GM21360 (cell line): ENCODE data around the gene AKT1.
"Not testable (repeated sequence)": the region's sequence is repeated elsewhere in the genome, so short reads cannot be mapped to it uniquely, and the experiment has no call there.

Source experiments
- ATAC-seq: cut with Tn5 transposase; IDR thresholded peaks from one replicate; pipeline ENCODE4 v1.9.1; 2021; ENCODE audit warnings: mild to moderate bottlenecking, moderate library complexity; ENCODE audit not compliant: unreplicated experiment

The AKT1 gene

GRCh38 chr14:104756477-104757237 is 38.9 kb downstream of the AKT1 start:
- ATAC-seq: no peak

GRCh38 chr14:104755621-104756020 is 39.9 kb downstream of the AKT1 start:
- ATAC-seq: no peak

GRCh38 chr14:104754213-104754851 is 41.2 kb downstream of the AKT1 start:
- ATAC-seq: no peak

GRCh38 chr14:104753528-104754212 is 41.9 kb downstream of the AKT1 start:
- no peak for ATAC-seq

- ATAC-seq: peak; percentile 83
These were observed 42.6 kb downstream of the AKT1 start, which contains the start of gene SIVA1 for GRCh38 chr14:104752735-104753527. SIVA1 (plus strand) TSS chr14:104753147; CDS start chr14:104753202, 55 bp downstream.

- ATAC-seq: no peak
These were observed 43.2 kb downstream of the AKT1 start for GRCh38 chr14:104752423-104752734.

- ATAC-seq: no peak
These were observed 43.8 kb downstream of the AKT1 start for GRCh38 chr14:104751539-104752422.

- not testable (repeated sequence) for ATAC-seq
These were observed 44.8 kb downstream of the AKT1 start for GRCh38 chr14:104750753-104751057.

- ATAC-seq: no peak
These were observed 45.3 kb downstream of the AKT1 start for GRCh38 chr14:104750056-104750752.

GRCh38 chr14:104749111-104749649 is 46.4 kb downstream of the AKT1 start:
- no peak for ATAC-seq

GRCh38 chr14:104747876-104748275 is 47.7 kb downstream of the AKT1 start:
- no peak for ATAC-seq

- ATAC-seq: no peak
These were observed 48.5 kb downstream of the AKT1 start for GRCh38 chr14:104746934-104747481.

GRCh38 chr14:104746071-104746545 is 49.4 kb downstream of the AKT1 start:
- ATAC-seq: no peak

GRCh38 chr14:104745431-104745830 is 50.1 kb downstream of the AKT1 start:
- ATAC-seq: no peak

- ATAC-seq: no peak
These were observed 51.1 kb downstream of the AKT1 start for GRCh38 chr14:104744484-104744883.

- ATAC-seq: no peak
These were observed 51.8 kb downstream of the AKT1 start for GRCh38 chr14:104743461-104744380.

GRCh38 chr14:104742586-104743455 is 52.7 kb downstream of the AKT1 start:
- no peak for ATAC-seq
